B cell (primary cell): ENCODE data around the gene DPH2.

Source experiments
- CTCF ChIP-seq: fragments of 200-600 bp; IDR thresholded peaks from one replicate; pipeline ENCODE4 v1.8.0; 2022; ENCODE audit warnings: antibody characterized with exemption, mild to moderate bottlenecking
- EZH2 ChIP-seq: IDR thresholded peaks from 2 replicates; pipeline ENCODE4 v1.6.1; 2012; ENCODE audit warnings: borderline replicate concordance, low read depth, mild to moderate bottlenecking, moderate library complexity, low read length; ENCODE audit not compliant: insufficient read depth, poor library complexity, severe bottlenecking

GRCh38 chr1:43963006-43963405, 6.8 kb upstream of the DPH2 start:
- no peak for TF ChIP-seq CTCF
- TF ChIP-seq EZH2, result no peak
